NCI-H1694 treated with DMSO at 0.1 percent for 48 hours (cell line): ENCODE data around the gene TTC9C.
"Not testable (repeated sequence)": the region's sequence is repeated elsewhere in the genome, so short reads cannot be mapped to it uniquely, and the experiment has no call there.

ENCODE experiments used
- DNase-seq: peaks from one replicate; lab custom pipeline; 2025; lab: John Stamatoyannopoulos, UW

Gene TTC9C, protein sequence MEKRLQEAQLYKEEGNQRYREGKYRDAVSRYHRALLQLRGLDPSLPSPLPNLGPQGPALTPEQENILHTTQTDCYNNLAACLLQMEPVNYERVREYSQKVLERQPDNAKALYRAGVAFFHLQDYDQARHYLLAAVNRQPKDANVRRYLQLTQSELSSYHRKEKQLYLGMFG

GRCh38 chr11:62728171-62728988 is at the start of gene TTC9C:
Gene TTC9C, plus strand, starts transcription at chr11:62728486. Its CDS starts 363 bp downstream, at chr11:62728849.
- peak; percentile 74 for DNase-seq

DNA sequence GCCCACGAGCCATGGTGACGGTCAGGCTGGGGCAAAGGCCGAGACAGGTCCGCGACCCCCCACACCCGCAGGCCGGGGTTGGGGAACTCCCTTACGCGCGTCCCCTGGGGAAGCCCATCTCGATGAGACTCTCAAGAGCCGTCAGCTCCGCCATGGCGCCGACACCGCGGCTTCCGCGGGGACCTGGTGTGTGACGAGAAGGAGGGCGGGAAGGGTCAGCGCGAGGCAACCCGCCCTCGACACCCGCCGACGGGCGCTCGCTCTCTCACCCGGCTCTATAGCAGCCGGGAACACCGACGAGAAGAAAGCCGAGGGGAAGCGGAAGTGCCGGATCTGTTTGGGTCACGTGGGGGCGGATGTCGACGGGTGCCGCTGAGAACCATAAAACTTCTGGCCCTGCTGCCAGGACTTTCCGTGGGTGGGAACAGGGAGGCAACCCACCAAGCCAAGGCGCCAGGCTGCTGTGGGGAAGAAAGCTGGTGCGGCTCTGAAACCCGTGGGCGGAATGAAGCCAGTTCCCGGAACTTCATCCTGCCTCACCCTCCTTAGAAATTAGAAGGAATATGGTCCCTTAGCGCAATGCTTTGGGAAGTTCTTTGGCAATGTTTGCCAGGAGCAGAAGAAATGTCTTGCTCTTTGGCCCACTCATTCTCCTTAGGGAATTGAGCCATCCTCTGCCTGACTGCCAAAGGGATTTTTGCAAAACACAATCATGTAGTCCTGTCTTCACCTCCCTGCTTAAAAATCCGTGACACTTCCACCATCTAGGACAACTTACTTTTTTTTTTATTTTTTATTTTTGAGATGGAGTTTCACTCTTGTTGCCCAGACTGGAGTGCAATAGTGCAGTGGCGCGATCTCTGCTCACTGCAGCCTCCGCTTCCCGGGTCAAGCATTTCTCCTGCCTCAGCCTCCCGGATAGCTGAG is 49.3 kb upstream of the TTC9C start, which contains the start of gene UBXN1:
UBXN1 (minus strand) TSS at position 304 of the 927 bp plus-strand sequence; CDS start at position 154, 150 bp downstream.
- peak; percentile 67 for DNase-seq

- peak; percentile 67 for DNase-seq
These were observed 47.5 kb upstream of the TTC9C start for GRCh38 chr11:62680825-62681240.

GRCh38 chr11:62682518-62682917 is 45.8 kb upstream of the TTC9C start:
- DNase-seq: no peak

GRCh38 chr11:62687508-62688396 is 40.5 kb upstream of the TTC9C start:
- DNase-seq: no peak

DNA sequence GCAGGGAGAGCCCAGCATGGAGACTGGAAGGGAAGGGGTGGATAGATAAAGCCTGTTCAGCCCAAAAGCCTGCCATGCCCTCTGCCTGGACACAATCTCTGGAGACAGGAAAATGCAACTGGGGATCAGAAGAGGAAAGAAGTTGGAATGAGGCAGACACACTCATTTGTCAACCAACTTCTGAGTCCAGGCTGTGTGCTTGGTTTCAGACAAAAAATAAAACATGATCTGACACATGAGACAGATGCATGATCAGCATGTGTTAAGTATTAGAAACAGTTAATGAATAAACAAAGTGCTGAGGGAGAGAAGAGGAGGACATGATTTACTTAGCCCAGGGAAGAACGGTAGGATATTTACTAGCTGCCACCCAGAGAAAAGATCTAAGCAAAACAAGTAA is 39.8 kb upstream of the TTC9C start:
- DNase-seq: no peak

DNA sequence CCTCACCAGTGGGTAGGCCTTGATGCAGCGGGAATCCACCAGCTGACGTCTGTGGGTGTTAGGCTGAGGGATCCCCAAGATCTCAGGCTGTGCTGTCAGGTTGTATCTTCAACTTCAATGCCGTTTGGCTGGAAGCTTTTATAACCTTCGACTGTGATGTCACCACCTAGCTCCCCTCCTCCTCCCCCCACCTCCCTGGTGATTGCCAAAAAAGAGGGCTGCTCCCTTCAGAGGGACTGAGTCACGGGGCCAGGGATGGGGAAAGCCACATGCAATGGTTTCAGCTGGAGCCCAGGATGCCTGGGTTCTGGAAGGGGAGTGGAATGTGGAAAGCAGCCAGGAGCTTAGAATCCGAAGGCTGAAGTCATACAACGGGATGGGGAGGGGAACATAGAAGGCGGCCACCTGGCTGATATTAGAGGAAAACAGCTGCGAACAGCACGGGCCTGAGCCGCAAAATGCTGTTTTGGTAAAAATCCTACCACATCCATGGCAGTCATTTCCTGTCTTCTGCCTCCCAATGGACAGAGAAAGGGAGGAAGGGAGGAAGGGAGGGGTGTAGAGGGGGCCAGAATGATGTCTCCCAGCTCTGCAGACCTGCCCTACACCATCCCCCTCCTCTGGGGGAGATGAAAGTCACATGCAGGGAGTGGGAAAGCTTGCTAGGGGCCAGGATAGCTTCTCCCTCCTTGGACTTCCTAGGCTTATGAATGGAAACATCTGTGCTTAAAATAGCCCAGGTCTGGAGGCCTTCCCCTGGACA is 38.7 kb upstream of the TTC9C start, which contains the start of gene LRRN4CL:
LRRN4CL (minus strand) TSS at position 110 of the 763 bp plus-strand sequence. CDS start 1,022 bp downstream, outside the sequence.
- peak; percentile 19 for DNase-seq

GRCh38 chr11:62693624-62694023 is 34.7 kb upstream of the TTC9C start:
- not testable (repeated sequence) for DNase-seq

- peak; percentile 16 for DNase-seq
These were observed 33.7 kb upstream of the TTC9C start for GRCh38 chr11:62694455-62695167.

DNA sequence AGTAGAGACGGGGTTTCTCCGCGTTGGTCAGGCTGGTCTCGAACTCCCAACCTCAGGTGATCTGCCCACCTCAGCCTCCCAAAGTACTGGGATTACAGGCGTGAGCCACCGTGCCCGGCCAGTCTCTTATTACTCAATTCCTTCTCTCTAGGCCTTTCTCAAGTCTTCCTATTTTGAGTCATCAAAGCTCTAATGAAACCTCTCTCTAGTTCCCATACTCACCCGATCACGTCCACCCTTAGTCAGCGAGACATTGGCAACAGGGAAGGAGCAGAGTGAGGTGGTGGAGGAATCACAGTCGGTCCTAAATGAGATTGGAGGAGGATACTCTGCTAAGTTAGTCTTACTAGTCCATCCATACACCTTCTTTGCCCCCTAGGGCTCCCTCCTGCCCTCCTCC is 26.0 kb upstream of the TTC9C start:
- DNase-seq: no peak

GRCh38 chr11:62703921-62704320 is 24.4 kb upstream of the TTC9C start:
- not testable (repeated sequence) for DNase-seq

DNA sequence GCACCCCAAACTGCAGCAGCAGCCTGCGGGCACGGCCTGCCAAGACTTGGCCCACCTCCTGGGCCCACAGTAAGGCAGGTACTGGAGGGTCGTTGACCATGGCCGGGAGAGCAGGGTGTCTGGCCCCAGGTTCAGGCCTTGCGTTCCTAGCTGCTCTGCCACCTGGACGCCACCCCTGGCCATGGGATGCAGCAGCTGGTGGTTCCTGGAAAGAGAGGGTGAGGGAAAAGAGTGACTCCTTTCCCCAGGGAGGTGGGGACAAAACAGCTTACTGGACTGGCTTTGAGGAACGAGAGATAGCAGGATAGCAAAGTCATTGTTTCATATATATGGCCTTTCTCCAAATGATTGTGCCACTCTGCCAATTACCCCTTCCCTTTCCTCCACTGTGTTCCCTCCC is 22.9 kb upstream of the TTC9C start:
- no peak for DNase-seq

- DNase-seq: peak; percentile 88
These were observed 22.1 kb upstream of the TTC9C start for GRCh38 chr11:62705880-62706849.

DNA sequence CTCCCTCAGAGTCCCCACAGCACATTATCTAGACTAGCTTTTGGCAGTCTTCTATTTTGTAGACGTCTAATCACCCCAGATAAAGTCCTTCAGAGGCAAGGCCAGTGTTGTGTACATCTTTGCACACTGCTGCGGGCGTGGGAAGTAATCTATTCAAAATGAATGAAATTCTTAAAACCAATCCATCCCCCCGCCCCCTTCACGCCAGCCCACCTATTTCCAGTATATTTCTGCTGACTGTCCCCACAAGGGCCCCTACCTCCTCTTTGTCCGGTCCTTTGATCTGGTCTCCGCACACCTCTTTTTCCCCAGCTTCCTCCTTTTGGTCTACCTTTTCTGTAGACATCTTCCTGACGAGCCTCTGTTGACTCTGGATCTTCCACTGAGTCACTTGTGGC is 21.4 kb upstream of the TTC9C start:
- DNase-seq: no peak

- no peak for DNase-seq
These were observed 20.9 kb upstream of the TTC9C start, which contains the start of the genes BSCL2 and GNG3 for GRCh38 chr11:62707277-62707861. Gene BSCL2, minus strand, starts transcription at chr11:62707424. Its CDS starts 229 bp downstream, at chr11:62707195. Gene GNG3, plus strand, starts transcription at chr11:62707676. Its CDS starts 620 bp downstream, at chr11:62708296.

DNA sequence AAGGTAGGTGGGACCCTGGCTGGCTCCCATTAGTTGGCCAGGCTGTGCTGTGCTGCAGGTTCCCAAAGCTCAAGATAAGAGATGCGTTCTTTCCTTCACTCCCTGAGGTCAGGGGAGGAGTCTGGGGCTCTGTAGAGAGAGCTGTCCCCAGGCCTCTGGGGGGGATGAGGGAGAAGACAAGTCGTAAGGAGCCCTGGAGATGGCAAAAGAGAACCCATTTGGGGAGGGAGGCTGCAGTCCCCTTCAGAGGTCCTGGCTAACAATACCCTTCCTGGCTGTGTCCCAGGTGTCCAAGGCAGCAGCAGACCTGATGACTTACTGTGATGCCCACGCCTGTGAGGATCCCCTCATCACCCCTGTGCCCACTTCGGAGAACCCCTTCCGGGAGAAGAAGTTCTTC is 19.9 kb upstream of the TTC9C start:
- DNase-seq: no peak

- DNase-seq: no peak
These were observed 19.5 kb upstream of the TTC9C start for GRCh38 chr11:62708793-62709192.
